COR-L47 (cell line): Measurements from ENCODE around the gene GJC2.

Experiments
- DNase-seq: peaks from one replicate; lab custom pipeline; 2025; lab: John Stamatoyannopoulos, UW

The GJC2 gene

GRCh38 chr1:228158151-228159007 is 8.6 kb downstream of the GJC2 start:
- no peak for DNase-seq

- DNase-seq: no peak
These were observed 9.4 kb downstream of the GJC2 start for GRCh38 chr1:228159008-228159665.

GRCh38 chr1:228160201-228160761 is 10.6 kb downstream of the GJC2 start:
- DNase-seq: no peak

- no peak for DNase-seq
These were observed 11.6 kb downstream of the GJC2 start for GRCh38 chr1:228161362-228161761.

- no peak for DNase-seq
These were observed 12.1 kb downstream of the GJC2 start for GRCh38 chr1:228161866-228162265.

- no peak for DNase-seq
These were observed 12.7 kb downstream of the GJC2 start for GRCh38 chr1:228162286-228163006.

- DNase-seq: no peak
These were observed 13.4 kb downstream of the GJC2 start for GRCh38 chr1:228163007-228163753.

- DNase-seq: no peak
These were observed 14.2 kb downstream of the GJC2 start for GRCh38 chr1:228163776-228164519.

- DNase-seq: no peak
These were observed 15.0 kb downstream of the GJC2 start for GRCh38 chr1:228164561-228165371.

GRCh38 chr1:228165372-228166169 is 15.8 kb downstream of the GJC2 start, which contains the start of gene IBA57:
TSS of gene IBA57 (plus strand) at chr1:228165804. CDS start at chr1:228165817, 13 bp downstream.
- peak; percentile 96 for DNase-seq

GRCh38 chr1:228166170-228166936 is 16.6 kb downstream of the GJC2 start:
- peak; percentile 18 for DNase-seq

- DNase-seq: no peak
These were observed 19.0 kb downstream of the GJC2 start for GRCh38 chr1:228168563-228169270.

- DNase-seq: no peak
These were observed 19.6 kb downstream of the GJC2 start for GRCh38 chr1:228169345-228169744.

GRCh38 chr1:228170666-228171065 is 20.9 kb downstream of the GJC2 start:
- DNase-seq: no peak

- DNase-seq: no peak
These were observed 21.6 kb downstream of the GJC2 start for GRCh38 chr1:228171221-228171891.

- DNase-seq: no peak
These were observed 23.1 kb downstream of the GJC2 start for GRCh38 chr1:228172591-228173527.
